D721Med (cell line): Measurements from ENCODE around the gene MTNR1B.

Source experiments
- DNase-seq: peaks from one replicate; pipeline ENCODE4 v3.0.0; 2011; ENCODE audit warnings: low spot score; ENCODE audit not compliant: insufficient read length
- FAIRE-seq: peaks from 2 replicates; lab custom pipeline; 2011; peaks lifted over from hg19 to GRCh38; lab: Jason Lieb, UNC
- CTCF ChIP-seq: IDR thresholded peaks from 2 replicates; pipeline ENCODE4 v1.5.1; 2012; ENCODE audit warnings: mild to moderate bottlenecking, control low read depth; ENCODE audit not compliant: insufficient read depth; ENCODE audit errors: missing control alignments

MTNR1B gene

GRCh38 chr11:92964471-92964870, 5.0 kb upstream of the MTNR1B start:
- DNase-seq: no peak
- no peak for TF ChIP-seq CTCF
- FAIRE-seq: no peak

DNA sequence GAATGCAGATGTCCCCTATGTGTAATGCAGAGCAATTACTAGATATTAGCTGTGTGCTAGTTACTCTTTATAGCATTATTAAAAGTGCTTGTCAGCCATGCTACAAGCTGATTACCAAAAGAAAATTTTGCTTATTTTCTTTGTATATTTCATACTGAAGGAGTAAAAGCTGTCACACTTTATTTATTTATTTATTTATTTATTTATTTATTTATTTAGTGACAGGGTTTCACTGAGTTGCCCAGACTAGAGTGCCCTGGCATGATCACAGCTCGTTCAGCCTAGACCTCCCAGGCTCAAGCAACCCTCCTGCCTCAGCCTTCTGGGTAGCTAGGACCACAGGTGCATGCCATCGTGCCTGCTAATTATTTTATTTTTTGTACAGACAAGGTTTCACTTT, 4.3 kb upstream of the MTNR1B start:
- no peak for DNase-seq
- FAIRE-seq: no peak
- no peak for TF ChIP-seq CTCF

DNA sequence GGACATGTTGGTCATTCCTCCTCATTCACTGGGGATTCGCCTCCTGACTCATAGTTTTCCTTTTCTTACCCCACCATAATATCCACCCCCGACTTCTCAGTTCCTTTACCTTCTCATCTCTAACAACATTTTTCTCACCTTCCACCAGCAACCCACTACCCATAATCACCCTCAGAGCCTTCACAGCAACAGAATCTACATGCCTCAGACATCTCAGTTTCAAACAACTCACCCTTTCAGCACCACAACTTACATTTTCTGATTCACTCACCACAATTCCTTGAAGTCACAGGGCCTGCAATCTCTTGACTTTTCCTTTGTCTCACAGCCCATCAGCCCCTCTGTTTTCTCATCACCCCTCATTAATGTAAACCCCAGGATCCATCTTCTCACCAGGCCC, 2.3 kb upstream of the MTNR1B start:
- no peak for DNase-seq
- no peak for FAIRE-seq
- no peak for TF ChIP-seq CTCF

DNA sequence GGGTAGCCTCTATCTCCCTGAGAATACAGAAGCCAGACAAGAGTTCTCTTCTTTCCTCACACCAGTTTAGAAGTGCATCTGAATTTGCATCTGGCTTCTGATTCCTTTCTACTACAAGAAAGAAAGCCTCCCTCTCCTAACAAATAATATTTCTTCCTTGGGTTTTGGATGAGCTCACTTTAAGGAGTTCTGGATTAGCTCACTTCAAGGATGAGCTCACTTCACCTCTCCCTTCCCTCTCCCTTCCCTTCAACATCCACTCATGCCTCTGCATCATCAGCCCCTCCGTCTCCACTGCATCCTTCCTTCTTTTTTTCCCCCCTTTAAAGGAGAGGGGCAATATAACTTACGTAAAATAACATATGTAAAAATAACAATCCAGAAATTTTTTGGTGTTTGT, 1.6 kb upstream of the MTNR1B start:
- no peak for TF ChIP-seq CTCF
- no peak for FAIRE-seq
- no peak for DNase-seq

DNA sequence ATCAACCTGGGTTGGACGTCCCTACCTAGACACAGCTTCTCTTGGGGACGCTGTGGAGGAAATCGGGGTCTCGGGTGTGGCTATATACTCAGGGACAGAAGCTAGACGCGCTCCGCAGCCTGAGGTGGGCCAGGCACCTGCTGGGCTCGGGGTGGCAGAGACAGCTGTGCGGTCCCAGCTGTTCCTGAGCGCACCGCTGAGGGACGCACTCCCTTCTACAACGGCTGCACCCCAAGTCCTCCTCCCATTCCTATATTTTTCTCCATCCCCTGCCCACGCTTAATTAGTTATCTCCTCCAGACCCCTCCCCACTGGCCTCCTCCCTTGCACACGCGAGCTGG, 188 bp upstream of the MTNR1B start:
- FAIRE-seq (no peak), DNase-seq (no peak)
- no peak for TF ChIP-seq CTCF

- FAIRE-seq (no peak), DNase-seq (no peak)
- no peak for TF ChIP-seq CTCF
Measured at GRCh38 chr11:92972248-92972647, 2.8 kb downstream of the MTNR1B start.

GRCh38 chr11:92975285-92975684, 5.8 kb downstream of the MTNR1B start:
- TF ChIP-seq CTCF: no peak
- DNase-seq (no peak), FAIRE-seq (no peak)
